Effector CD4-positive, alpha-beta T cell (primary cell): ENCODE results near the gene MFSD6L.
A peak's percentile ranks its signal among the peaks of the same experiment; 100 is the strongest.

ENCODE experiments used
- DNase-seq: peaks from one replicate; pipeline ENCODE4 v3.0.0-alpha.2; 2020

The MFSD6L gene

DNA sequence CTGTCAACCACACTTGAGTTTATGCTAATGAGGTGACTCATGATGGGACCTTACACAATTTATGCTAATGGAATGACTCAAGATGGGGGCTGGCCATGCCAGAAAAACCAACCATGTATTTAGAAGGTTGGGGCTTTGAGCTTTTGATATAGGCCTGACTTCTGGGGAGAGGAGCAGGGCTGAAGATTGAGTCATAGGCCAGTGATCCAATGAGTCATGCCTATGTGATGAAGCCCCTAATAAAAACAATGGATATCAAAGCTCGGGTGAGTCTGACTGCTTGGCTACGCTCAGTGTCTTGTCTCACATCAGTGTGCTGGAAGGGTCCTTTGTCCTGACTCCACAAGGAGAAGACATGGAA is 7.3 kb downstream of the MFSD6L start:
- no peak for DNase-seq

DNA sequence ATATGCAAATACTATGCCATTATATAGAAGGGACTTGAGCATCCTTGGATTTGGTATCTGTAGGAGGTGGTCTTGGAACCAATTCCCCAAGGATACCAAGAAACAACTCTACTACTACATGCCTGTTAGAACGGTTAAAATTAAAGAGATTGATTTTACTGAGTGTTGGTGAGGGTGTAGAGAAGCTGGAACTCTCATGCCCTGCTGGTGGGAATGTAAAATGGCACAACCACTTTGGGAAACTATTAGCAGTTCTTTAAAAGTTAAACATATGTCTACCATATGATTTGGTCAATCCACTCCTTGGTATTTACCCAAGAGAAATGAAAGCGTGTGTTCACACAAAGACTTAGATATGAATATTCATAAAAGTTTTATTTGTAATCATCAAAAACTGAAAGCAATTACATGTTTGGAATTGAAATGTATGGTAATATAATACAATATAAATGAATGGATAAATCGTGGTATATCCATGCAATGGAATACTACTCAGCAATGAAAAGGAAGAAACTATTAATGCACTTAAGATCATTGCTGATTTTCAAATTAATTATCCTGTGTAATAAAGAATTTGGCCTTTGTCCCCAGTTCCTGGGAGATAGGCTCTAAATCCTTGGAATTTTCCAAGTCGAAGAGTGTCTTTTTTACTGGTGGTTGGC is 7.8 kb downstream of the MFSD6L start:
- DNase-seq = no peak

DNA sequence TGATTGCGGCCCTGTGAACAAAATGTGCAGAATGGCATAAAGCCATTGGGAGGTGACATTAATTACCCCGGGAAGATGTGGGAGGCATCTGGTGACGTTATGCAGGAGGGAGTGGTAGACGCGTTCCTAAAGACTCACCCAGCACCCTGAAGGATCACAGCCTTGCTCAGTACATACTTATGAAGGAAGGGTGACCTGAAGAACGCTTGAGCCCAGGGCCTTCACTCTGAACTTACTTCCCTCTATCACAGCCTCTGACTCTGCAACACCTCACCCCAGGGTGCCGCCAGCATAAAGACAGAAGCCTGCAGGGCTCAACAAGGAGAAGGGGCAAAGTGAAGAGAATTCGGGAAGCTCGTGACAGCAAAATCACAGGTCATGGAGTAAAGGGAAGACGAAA is 9.4 kb downstream of the MFSD6L start:
- DNase-seq = no peak

DNA sequence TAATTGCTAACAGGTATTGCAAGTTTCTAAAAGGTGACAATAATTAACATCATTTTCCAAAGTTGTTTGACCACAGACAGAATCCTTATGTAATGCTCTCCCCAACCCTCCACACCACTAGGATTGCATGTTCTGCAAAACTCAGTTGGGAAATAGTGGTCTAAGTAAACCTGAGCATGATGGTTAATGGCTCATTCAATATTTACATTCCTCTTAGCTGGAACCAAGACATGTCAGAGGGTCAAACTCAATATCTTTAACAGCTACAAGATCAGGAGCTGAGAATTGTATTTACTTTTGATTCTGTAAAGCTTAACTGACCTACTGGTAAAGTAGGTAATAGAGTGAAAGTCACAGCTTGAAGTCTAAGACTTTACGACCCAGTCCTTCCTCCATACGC is 10.2 kb downstream of the MFSD6L start:
- DNase-seq = no peak

DNA sequence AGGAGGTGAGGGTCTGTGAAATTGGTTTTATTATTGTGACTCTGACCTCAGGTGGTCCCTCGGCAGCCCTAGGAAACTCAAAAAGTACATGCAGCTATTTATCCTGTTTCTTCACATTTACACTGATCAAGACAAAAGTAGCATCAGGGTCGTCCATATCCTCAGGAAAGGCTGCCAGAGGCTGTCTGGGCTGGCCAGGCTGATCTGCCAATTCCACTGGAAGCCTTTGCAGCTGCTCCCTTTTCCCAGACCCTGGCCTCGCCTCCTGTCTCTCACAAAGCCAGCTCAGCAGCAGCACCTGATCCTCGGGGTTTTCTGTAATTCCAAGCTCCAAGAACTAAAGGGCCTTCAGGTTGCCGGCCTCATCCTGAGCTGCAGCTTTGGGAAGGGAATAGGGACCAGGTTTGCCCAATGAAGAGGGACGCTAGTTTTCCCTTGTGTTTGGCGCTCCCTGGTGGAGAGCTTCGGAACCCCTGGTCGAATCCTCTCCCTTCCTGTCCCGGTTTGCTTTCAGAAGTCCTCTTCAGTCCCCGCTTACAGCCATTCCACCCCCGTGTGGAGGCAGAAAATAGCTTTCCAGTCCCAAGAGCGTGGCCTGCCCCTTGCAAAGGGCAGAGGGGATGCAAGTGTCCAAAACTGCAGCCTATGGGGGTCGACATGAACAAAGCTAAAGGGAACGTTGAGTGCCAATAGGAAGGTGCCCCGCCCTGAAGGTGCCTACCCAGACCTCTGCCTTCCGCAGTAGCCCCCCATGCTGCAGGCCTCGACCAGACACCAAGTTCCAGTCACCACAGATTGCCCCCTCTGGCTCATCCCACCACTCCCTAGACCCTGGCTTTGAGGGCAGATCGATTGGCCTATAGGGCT is 13.4 kb downstream of the MFSD6L start:
- peak; percentile 44 for DNase-seq

DNA sequence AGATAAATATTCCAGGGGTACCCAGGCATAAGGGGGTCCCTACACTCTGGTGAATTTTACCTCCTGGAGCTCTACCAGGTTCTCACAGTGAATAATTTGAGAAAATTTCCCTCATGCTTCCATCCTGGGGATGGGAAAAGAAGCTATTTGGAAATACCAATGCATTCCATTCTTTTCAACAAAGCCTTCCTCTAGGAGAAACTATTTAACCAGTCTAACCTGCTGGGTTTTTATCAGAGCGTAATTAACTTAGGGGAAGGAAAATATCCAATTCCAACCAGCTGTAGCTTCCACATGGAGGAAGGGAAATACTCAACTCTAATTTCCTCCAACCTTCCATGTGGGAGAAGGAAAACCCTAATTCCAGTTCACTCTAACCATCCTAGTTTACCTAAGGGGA is 17.0 kb downstream of the MFSD6L start:
- no peak for DNase-seq

DNA sequence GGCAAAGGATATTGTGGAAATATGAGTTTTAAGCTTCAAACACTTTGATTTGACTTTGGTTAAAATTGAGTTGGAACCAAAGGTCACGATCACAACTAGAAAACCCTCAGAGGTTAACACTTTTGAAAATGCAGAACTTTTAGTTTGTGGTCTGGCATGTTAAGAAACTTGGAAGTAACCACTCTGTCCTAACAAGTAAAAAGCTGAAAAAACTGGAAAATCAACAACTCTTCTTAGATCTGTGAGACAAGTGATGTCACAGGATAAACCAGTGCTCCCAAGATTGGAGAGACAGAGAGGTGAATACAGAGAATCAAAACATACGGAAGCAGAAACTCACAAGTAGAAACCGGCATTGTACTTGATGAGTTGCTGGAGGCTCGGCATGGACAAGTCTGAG is 17.4 kb downstream of the MFSD6L start:
- DNase-seq = no peak

DNA sequence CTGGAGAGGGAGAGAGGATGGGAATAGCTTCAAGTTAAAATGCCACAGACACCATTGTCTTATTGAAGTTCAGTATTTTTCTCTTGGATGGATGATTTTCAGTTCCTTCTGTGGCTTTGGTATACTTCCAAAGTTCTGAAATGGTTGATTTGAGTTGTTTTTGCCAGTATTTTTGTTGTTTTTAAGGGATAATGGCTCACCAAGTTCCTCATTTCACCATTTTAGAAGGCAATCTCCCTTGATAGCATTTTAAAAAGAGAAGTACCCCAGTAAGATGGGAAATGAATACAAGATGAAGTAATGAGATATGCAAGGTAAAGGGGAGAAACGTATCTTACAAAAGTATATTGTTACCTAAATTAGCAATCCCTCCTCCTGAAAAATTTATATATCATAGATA is 22.3 kb downstream of the MFSD6L start:
- no peak for DNase-seq

DNA sequence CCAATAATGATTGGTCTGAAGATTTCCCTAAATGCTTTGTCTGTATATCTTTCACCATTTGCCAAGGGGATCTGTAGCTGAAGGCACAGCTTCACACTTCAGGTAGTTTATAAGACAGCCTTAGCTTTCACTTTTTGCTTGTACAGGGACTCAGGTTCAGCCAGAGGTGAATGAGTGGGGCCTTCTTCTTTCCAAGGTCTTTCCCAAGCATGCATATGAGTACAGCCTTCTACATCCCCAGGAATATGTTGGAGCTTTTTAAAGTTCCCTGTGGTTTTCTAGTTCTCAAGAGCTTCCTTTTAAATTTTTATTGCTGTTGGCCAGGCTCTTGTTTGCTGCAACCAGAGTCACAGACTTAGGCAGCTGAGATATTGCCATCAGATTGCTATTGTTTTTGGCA is 22.9 kb downstream of the MFSD6L start:
- no peak for DNase-seq

DNA sequence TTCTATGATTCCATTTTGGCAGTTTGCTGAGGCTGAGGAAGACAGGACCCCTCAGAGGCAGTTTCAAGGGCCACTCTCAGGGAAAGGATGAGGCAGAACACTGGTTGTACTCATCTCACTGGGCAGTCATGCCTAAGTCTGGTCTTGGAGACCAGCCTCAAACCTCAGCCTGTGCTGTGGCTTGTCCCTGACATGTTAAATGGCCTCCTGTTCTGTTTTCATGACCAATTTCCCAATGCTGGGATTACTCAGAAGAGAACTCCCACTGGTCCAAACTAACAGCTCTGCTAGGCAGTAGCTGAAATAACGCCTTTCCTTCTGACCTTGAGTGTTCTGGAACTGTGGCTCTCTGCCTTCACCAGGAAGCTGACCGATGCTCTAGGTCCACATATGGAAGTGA is 32.4 kb downstream of the MFSD6L start:
- no peak for DNase-seq

DNA sequence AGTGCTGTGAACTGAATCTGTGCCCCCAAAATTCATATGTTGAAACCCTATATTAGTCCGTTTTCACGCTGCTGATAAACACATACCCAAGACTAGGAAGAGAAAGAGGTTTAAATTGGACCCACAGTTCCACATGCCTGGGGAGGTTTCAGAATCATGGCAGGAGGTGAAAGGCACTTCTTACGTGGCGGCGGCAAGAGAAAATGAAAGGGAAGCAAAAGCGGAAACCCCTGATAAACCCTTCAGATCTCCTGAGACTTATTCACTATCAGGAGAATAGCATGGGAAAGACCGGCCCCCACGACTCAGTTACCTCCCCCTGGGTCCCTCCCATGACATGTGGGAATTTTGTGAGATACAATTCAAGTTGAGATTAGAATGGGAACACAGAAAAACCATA is 37.2 kb downstream of the MFSD6L start:
- DNase-seq = no peak

DNA sequence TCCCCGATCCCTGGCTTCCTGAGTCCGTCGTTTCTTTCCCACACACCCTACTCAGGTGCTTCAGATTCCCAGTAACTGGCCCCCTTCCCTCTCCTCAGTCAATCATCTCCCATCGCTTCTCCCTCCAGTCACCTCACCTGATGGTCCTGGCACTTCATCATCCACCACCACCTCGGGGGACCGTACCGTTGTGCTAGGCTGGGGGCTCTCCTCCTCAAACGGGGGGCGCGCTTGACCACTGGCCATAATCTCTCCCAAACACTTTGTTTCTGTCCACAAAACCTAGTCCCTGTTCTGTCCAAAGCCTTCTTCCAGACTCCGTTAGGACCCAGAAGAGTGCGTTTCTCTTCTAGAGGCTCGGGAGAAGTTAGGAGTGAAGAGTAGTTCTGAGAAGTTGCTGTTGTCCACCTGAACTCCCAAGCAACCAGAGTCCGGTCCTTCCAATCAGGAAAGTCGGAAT is 41.0 kb downstream of the MFSD6L start, which contains the start of gene SPDYE4:
Gene SPDYE4, minus strand, starts transcription at position 410 of the 460 bp plus-strand sequence. Its CDS starts 164 bp downstream, at position 246.
- DNase-seq = no peak

DNA sequence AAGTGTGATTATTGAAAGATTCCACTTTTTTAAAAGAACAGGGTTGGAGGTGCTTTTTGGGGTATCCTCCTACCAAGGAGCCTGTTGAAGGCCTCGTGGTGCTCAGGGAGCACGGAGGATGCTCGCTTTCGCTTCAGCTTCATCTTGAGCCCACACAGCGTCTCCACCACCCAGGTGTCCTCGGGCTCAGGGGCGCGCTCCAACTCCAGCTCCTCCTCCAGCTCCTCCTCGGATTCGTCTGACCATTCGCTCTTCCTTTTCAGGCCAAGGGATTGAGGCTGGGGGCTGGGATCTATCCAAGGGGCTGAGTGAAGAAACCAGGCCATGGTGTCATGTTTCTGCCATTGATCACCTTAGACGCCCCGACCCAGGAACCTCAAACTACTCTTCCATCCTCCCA is 42.0 kb downstream of the MFSD6L start:
- DNase-seq = no peak

DNA sequence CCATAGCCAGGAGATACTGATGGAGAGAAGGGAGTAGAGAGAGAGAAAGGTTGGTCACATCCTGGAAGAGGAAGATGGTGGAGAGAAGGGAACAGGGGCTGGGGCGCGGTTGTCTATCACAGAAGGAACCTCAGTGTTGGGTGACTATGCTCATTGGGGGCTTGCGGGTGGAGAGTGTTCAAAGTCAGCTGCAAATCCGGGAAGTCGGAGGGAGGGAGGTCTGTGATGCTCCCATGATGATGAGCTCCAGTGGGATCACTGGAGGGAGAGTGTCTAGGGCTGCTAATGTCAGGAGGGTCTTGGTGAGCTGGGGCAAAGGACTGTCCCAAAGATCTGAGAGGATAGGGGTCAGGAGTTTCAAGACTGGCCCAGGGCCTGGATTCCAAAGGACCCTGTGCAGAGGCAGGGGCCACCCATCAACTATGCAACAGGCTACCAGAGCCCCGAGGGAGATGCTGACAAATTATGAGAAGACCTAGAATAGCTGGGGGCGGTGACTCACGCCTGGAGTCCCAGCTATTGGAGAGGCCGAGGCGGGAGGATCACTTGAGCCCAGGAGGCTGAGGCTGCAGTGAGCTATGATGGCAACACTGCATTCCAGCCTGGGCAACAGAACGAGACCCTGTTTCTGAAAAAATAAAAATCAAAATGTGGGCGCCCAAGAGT is 43.4 kb downstream of the MFSD6L start:
- no peak for DNase-seq

DNA sequence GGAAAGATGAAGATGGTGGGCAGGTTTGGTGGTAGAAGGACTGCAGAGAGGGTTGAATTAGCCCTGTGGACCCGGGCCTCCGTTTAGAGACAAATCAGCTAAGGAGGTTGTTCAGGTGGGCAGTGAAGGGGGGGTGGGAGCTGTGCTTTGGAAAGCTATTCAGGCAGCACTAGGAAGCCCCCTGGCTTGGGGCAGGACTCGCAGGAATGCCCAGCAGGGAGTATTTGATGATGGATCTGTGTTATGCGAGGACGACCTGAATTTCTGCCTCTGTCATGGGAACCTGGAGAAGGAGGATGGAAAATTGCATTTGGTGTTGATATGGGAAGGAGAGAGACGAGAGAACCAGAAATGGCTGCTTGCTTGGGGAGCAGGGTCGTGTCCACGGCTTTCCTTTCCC is 44.3 kb downstream of the MFSD6L start:
- no peak for DNase-seq

DNA sequence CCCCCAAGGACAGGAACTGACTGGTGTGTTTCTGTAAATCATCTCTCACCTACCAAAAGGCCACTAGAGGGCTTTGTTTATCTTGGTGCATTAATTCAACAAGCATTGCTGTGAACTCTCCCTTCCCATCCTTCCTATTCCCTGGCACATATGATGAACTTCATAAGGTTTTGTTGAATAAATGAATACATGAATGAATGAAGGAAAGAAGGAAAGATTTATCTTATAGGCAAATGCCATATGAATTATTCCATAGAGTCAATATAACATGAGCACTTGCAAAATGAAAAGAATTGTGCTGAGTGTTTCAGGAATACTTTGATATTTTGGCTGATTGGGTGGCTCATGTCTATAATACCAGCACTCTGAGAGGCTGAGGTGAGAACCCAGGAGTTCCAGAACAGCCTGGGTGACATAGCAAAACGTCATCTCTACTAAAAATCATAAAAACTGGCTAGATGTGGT is 45.2 kb downstream of the MFSD6L start:
- no peak for DNase-seq

DNA sequence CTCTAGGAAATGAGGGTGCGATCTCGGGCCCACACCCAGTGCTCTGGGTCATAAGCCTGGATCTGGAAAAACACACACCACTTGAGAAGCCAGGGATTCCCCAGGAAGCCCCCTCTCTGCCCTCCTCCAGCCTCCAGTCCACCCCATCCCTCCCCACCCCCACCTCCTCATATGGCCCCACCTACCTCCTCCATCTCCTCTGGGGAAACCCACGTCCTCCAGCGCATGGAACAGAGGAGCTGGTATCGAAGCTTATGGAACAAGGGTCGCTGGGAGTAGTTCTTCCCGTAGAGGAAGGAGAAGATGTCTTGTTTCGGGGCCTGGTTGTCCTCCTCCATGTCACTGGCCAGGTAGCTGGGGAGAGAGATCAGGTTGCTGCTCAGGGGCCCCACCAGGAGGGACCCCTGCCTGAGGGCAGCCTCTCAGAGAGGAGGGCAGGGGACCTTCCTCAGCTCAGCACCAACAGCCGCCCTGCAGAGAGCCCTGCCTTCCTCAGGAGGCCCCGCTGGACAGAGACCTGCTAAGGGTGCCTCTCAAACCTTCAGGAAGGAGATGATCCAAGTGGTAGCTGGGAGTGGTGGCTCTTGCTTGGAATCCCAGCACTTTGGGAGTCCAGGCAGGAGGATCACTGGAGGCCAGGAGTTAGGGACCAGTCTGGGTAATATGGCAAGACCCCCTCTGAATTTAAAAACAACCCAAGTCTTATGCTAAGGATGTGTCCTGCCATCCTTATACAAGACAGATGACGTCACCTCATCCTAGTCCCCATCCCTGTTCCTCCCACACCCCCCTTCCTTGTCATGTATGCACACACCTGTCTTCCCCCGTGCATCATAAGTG is 45.8 kb downstream of the MFSD6L start:
- no peak for DNase-seq

DNA sequence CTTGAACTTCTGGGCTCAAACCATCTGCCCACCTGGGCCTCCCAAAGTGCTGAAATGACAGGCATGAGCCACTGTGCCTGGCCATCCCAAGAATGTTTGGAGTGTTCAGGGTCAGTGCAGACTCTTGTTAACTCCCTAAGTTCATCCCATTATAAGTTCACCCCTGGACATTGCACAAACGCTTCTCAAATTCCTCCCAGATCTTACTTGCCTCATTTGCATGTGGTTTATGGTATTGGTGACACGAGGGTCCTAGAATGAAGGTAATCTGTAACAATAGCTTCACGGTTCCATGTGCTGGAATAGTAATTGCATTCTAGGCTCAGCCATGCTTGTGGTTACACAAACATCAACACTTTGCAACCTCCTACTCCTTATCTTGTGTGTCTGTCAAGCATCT is 49.5 kb downstream of the MFSD6L start:
- DNase-seq = no peak

DNA sequence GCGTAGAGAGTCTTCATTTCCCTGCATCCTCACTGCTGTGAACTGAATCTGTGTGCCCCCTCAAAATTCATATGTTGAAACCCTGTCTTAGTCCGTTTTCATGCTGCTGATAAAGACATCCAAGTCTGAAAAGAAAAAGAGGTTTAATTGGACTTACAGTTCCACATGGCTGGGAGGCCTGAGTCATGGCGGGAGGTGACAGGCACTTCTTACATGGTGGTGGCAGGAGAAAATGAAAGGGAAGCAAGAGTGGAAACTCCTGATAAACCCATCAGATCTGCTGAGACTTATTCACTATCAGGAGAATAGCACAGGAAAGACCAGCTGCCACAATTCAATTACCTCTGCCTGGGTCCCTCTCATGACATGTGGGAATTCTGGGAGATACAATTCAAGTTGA is 51.4 kb downstream of the MFSD6L start:
- no peak for DNase-seq
